Trophoblast cell (in vitro differentiated cells and primary cell): ENCODE results near the gene BLTP2.

Source experiments
- DNase-seq, 2 donors: peaks; one replicate each; pipeline ENCODE4 v3.0.0-alpha.2; 2016
- H2AFZ ChIP-seq: 2 replicates; pipeline ENCODE4 v1.6.1; 2013; ENCODE audit warnings: low read length, moderate library complexity, mild to moderate bottlenecking; ENCODE audit not compliant: insufficient read depth, poor library complexity
- H2AK5ac ChIP-seq: 2 replicates; pipeline ENCODE4 v1.6.1; 2013; ENCODE audit warnings: mild to moderate bottlenecking, low read length
- H2BK120ac ChIP-seq: 2 replicates; pipeline ENCODE4 v1.6.1; 2013; ENCODE audit warnings: low read length, mild to moderate bottlenecking, moderate library complexity; ENCODE audit not compliant: insufficient read depth, poor library complexity
- H2BK12ac ChIP-seq: 2 replicates; pipeline ENCODE4 v1.6.1; 2013; ENCODE audit warnings: mild to moderate bottlenecking, low read length, moderate library complexity
- H2BK5ac ChIP-seq: 2 replicates; pipeline ENCODE4 v1.6.1; 2013; ENCODE audit warnings: low read length, low read depth, moderate library complexity, mild to moderate bottlenecking; ENCODE audit not compliant: poor library complexity
- H3K14ac ChIP-seq: 2 replicates; pipeline ENCODE4 v1.6.1; 2013; ENCODE audit warnings: mild to moderate bottlenecking, low read length
- H3K18ac ChIP-seq: 2 replicates; pipeline ENCODE4 v1.6.1; 2013; ENCODE audit warnings: mild to moderate bottlenecking, low read length
- H3K23ac ChIP-seq: 2 replicates; pipeline ENCODE4 v1.6.1; 2013; ENCODE audit warnings: low read length
- H3K27ac ChIP-seq: 2 replicates; pipeline ENCODE4 v1.5.1; 2013; ENCODE audit warnings: low read depth, mild to moderate bottlenecking, inconsistent platforms, low read length, moderate library complexity
- H3K27me3 ChIP-seq: 2 replicates; pipeline ENCODE4 v1.6.1; 2013; ENCODE audit warnings: inconsistent platforms, mild to moderate bottlenecking, low read length, moderate library complexity; ENCODE audit not compliant: insufficient read depth
- H3K36me3 ChIP-seq, 2 experiments: 1 replicate in 1 of 2; 2 replicates in 1 of 2; pipeline ENCODE4 v1.6.1; 2013; ENCODE audit warnings: low read length in 2 of 2, mild to moderate bottlenecking in 2 of 2, moderate library complexity in 1 of 2; ENCODE audit not compliant: insufficient read depth in 2 of 2, control insufficient read depth in 1 of 2
- H3K4ac ChIP-seq: 2 replicates; pipeline ENCODE4 v1.6.1; 2013; ENCODE audit warnings: low read depth, mild to moderate bottlenecking, low read length, moderate library complexity
- H3K4me1 ChIP-seq, 2 experiments: 1 replicate in 1 of 2; 2 replicates in 1 of 2; pipeline ENCODE4 v1.6.1; 2013; ENCODE audit warnings: low read length in 2 of 2, mild to moderate bottlenecking in 2 of 2, moderate library complexity in 1 of 2; ENCODE audit not compliant: insufficient read depth in 2 of 2, control insufficient read depth in 1 of 2
- H3K4me2 ChIP-seq: 2 replicates; pipeline ENCODE4 v1.6.1; 2013; ENCODE audit warnings: inconsistent platforms, mild to moderate bottlenecking, low read length, moderate library complexity
- H3K4me3 ChIP-seq: 2 replicates; pipeline ENCODE4 v1.5.1; 2013; ENCODE audit warnings: mild to moderate bottlenecking, low read depth, low read length, inconsistent platforms
- H3K79me1 ChIP-seq: one replicate; pipeline ENCODE4 v1.6.1; 2013; ENCODE audit warnings: low read length
- H3K79me2 ChIP-seq: 2 replicates; pipeline ENCODE4 v1.6.1; 2013; ENCODE audit warnings: low read length, mild to moderate bottlenecking; ENCODE audit not compliant: control insufficient read depth, insufficient read depth, poor library complexity
- H3K9ac ChIP-seq: 2 replicates; pipeline ENCODE4 v1.6.1; 2013; ENCODE audit warnings: mild to moderate bottlenecking, low read length
- H3K9me3 ChIP-seq: 2 replicates; pipeline ENCODE4 v1.6.1; 2013; ENCODE audit warnings: low read depth, mild to moderate bottlenecking, control low read depth, inconsistent platforms, low read length; ENCODE audit not compliant: insufficient read depth
- H4K12ac ChIP-seq: 2 replicates; pipeline ENCODE4 v1.6.1; 2013; ENCODE audit warnings: low read depth, mild to moderate bottlenecking, low read length, moderate library complexity
- H4K8ac ChIP-seq: 2 replicates; pipeline ENCODE4 v1.6.1; 2013; ENCODE audit warnings: low read depth, mild to moderate bottlenecking, low read length, moderate library complexity
- H4K91ac ChIP-seq: one replicate; pipeline ENCODE4 v1.6.1; 2013; ENCODE audit warnings: low read depth, mild to moderate bottlenecking, low read length, moderate library complexity
- WGBS: extraction: QIAGEN DNeasy Blood & Tissue Kit; methylation state at CpG from one replicate; pipeline ENCODE4 v1.1.7; 2013; ENCODE audit warnings: missing lambda C conversion rate; ENCODE audit not compliant: insufficient read length, insufficient coverage; ENCODE audit errors: extremely low coverage; 5-methylcytosine and 5-hydroxymethylcytosine counted together

The BLTP2 gene

DNA sequence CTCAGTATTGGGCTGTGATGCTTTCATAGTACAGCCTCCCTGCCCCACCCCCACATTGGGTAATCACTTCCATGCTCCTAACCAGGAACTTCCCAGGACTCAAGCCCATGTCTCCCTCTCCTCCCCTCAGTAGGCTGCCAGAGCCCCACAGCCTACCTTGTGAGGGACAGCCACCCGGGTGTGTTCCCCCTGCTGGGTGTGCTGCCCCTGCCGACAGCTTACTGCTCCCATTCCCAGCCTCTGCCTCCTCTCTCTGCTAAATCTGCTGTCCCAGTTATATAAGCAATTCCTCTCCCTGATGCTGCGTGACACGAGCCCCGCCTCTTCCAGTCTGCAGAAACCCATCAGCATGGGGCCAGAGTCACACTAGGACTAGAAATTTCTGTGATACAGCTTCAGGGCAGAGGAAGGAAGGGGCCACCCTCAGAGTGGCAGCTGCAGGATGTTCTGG is 31.0 kb downstream of the BLTP2 start, which contains the start of gene RSKR:
TSS of gene RSKR (minus strand) at position 255 of the 451 bp plus-strand sequence. CDS start at position 231, 24 bp downstream.
- no peak within 1 kb of the TSS for H4K12ac ChIP-seq
- no peak within 1 kb of the TSS for H2BK12ac ChIP-seq
- H3K9ac ChIP-seq = no peak within 1 kb of the TSS
- peaks cover 47 to 65% of the 10 kb centered on the region in 2 experiments for H3K36me3 ChIP-seq
- H3K4me3 ChIP-seq = peak within 1 kb of the TSS; percentile 9
- DNase-seq = no peak
- no peak within 1 kb of the TSS for H3K18ac ChIP-seq
- WGBS = no CpG with 5 or more reads among the region's 5 CpGs
- H3K79me1 ChIP-seq = no peaks in the 10 kb centered on the region
- no peaks in the 10 kb centered on the region for H3K27me3 ChIP-seq
- no peak within 1 kb of the TSS for H2BK5ac ChIP-seq
- H3K9me3 ChIP-seq = no peaks in the 10 kb centered on the region
- H3K14ac ChIP-seq = no peak within 1 kb of the TSS
- H4K8ac ChIP-seq = no peak within 1 kb of the TSS
- H3K23ac ChIP-seq = no peak within 1 kb of the TSS
- H3K4ac ChIP-seq = no peak within 1 kb of the TSS
- H2AK5ac ChIP-seq = no peak within 1 kb of the TSS
- H3K27ac ChIP-seq = no peak within 1 kb of the TSS
- no peak within 1 kb of the TSS for H3K4me2 ChIP-seq
- no peaks in the 10 kb centered on the region for H3K4me1 ChIP-seq
- no peak within 1 kb of the TSS for H2BK120ac ChIP-seq
- no peak within 1 kb of the TSS for H4K91ac ChIP-seq
- H3K79me2 ChIP-seq = no peaks in the 10 kb centered on the region
- H2AFZ ChIP-seq = no peak within 1 kb of the TSS

DNA sequence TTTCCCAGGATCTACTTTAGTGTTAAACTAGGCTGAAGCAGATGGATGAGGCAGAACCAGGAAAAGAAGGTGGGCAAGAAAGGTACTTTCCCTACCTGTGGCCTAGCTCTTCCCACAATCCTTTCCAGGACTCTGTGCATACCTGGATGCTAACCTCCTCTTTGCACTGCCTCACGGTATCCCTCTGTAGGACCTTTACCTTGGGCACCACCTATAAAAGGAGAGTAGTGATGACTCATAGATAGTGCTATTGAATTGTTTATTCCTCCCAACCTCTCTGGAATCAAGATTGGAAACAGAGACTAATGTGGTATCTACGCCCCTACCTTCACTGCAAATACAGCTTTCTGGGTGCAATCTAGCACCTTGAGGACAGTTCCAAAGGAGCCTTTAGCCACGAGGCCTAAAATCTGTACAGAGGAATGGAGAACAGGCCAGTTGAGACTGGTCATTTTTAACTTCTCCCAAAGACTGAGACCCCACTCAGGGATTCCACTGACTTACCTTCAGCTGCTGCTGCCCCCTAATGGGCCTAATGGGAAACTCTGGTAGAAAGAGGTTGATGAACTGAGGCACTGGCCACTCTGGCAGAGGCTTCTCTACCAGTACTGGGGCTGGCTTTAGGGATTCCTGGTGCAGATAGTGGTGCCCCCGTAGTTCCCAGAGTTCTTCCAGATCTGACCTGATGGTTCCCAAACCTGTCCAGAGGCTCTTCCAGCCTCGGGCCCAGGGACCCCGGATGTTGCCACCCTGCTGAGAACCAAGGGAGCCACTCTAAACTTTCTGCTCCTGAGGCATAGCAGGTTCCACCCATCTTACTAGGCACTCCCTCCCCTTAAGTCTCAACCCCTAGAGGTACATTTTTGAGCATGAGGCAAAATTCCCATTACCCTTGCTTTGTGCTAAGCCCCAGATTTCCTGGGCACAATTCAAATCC is 31.8 kb downstream of the BLTP2 start:
- Histone ChIP-seq H4K91ac (no peak overlapping the region), H4K8ac (no peak overlapping the region), H3K4me1 (no peaks in the 10 kb centered on the region), H3K27ac (no peak overlapping the region), H3K27me3 (no peaks in the 10 kb centered on the region), H3K23ac (no peak overlapping the region), H3K4me3 (no peak overlapping the region), H2AK5ac (no peak overlapping the region), H4K12ac (no peak overlapping the region), H3K79me1 (no peaks in the 10 kb centered on the region), H3K18ac (no peak overlapping the region), H2BK12ac (no peak overlapping the region), H3K9ac (no peak overlapping the region), H3K14ac (no peak overlapping the region), H2BK120ac (no peak overlapping the region), H2BK5ac (no peak overlapping the region), H3K79me2 (no peaks in the 10 kb centered on the region), H3K4ac (no peak overlapping the region), H2AFZ (no peak overlapping the region), H3K36me3 (peaks cover 43 to 61% of the 10 kb centered on the region in 2 experiments), H3K9me3 (no peaks in the 10 kb centered on the region), H3K4me2 (no peak overlapping the region)
- peak in 1 of 2 donors; percentile 61 for DNase-seq
- WGBS = no CpG with 5 or more reads among the region's 6 CpGs

DNA sequence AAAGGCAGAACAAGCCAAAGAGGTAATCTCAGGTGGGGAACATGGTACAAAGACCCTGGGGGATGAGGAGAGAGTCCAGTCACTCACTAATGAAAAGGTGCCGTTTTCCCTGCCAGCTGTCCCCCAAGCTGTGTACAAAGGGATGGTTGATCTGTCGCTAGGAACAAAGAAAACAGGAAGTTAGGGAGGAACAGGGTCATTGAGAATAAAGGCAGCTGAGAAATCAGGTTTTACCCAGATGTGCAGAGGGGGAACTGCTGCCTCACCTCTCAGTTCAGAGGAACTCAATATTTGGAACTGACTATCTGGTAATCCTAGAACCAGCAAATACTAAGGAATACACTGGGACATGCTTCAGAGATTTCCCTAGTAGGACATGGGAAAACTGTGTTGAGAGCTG is 32.4 kb downstream of the BLTP2 start:
- Histone ChIP-seq H3K4ac (no peak overlapping the region), H4K12ac (no peak overlapping the region), H3K18ac (no peak overlapping the region), H4K8ac (no peak overlapping the region), H2BK5ac (no peak overlapping the region), H3K79me2 (no peaks in the 10 kb centered on the region), H3K9ac (peak overlapping the region; percentile 8), H2BK12ac (no peak overlapping the region), H2BK120ac (no peak overlapping the region), H3K9me3 (no peaks in the 10 kb centered on the region), H3K14ac (no peak overlapping the region), H2AK5ac (no peak overlapping the region), H3K4me2 (no peak overlapping the region), H3K27ac (no peak overlapping the region), H4K91ac (no peak overlapping the region), H2AFZ (no peak overlapping the region), H3K27me3 (no peaks in the 10 kb centered on the region), H3K4me1 (no peaks in the 10 kb centered on the region), H3K79me1 (no peaks in the 10 kb centered on the region), H3K23ac (no peak overlapping the region), H3K4me3 (peak overlapping the region; percentile 7), H3K36me3 (peaks cover 36 to 57% of the 10 kb centered on the region in 2 experiments)
- DNase-seq = no peak
- WGBS = no CpG with 5 or more reads among the region's 2 CpGs

DNA sequence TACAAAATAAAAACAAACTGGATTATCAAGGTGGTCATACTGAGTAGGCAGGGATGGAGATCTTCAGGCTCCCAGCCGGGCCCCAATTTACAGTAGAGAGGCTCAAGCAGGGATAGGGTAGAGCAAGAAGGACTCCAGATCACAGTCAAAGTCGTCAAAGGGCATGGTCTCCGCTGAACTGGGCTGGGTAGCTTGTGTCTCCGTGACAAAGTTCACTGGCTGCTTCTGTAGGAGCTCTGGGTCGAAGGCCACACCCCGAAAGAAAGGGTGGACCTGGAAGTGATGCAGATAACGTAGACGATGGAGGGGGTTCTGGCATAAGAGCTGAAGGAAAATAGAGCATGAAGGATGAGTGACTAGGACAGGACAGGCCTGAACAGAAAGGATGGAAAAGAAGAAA is 34.6 kb downstream of the BLTP2 start:
- no peak overlapping the region for H4K8ac ChIP-seq
- H3K36me3 ChIP-seq = peaks cover 30 to 45% of the 10 kb centered on the region in 2 experiments
- no peak overlapping the region for H3K4me2 ChIP-seq
- H4K91ac ChIP-seq = no peak overlapping the region
- H3K27ac ChIP-seq = no peak overlapping the region
- no peaks in the 10 kb centered on the region for H3K79me2 ChIP-seq
- H3K14ac ChIP-seq = no peak overlapping the region
- DNase-seq = no peak
- H3K9me3 ChIP-seq = no peaks in the 10 kb centered on the region
- H2BK12ac ChIP-seq = no peak overlapping the region
- no CpG with 5 or more reads among the region's 8 CpGs for WGBS
- no peak overlapping the region for H3K23ac ChIP-seq
- no peak overlapping the region for H3K4ac ChIP-seq
- H3K4me1 ChIP-seq = no peaks in the 10 kb centered on the region
- no peak overlapping the region for H3K4me3 ChIP-seq
- H4K12ac ChIP-seq = no peak overlapping the region
- no peak overlapping the region for H3K9ac ChIP-seq
- H3K18ac ChIP-seq = no peak overlapping the region
- H2AFZ ChIP-seq = no peak overlapping the region
- H2AK5ac ChIP-seq = no peak overlapping the region
- H3K79me1 ChIP-seq = no peaks in the 10 kb centered on the region
- no peaks in the 10 kb centered on the region for H3K27me3 ChIP-seq
- H2BK120ac ChIP-seq = no peak overlapping the region
- H2BK5ac ChIP-seq = no peak overlapping the region
